HepG2 (cell line): ENCODE measurements around the gene HECTD4. TPM values are rescaled to one million over a fixed set of nuclear protein-coding genes. Genes with fewer than 3 reads are reported as not detected.

Source experiments
- ATAD3A ChIP-seq: sonication (generic); formaldehyde crosslinking; IDR thresholded peaks from 2 replicates; pipeline ENCODE4 v1.4.0; 2020; ENCODE audit warnings: missing genetic modification reagents
- HMG20A ChIP-seq: IDR thresholded peaks from 2 replicates; pipeline ENCODE4 v1.6.1; 2016; ENCODE audit warnings: borderline replicate concordance
- HNRNPH1 ChIP-seq: fragments of 200-400 bp; formaldehyde crosslinking; optimal IDR thresholded peaks from 2 replicates; pipeline ENCODE3; 2017; ENCODE audit warnings: mild to moderate bottlenecking, low read depth, low read length
- ISL2 ChIP-seq: sonication (generic); formaldehyde crosslinking; IDR thresholded peaks from 2 replicates; pipeline ENCODE4 v1.5.0; 2020; ENCODE audit warnings: missing genetic modification reagents
- KDM3A ChIP-seq: IDR thresholded peaks from 2 replicates; pipeline ENCODE4 v1.6.1; 2018; ENCODE audit warnings: low read depth, missing compliant biosample characterization
- NCOA1 ChIP-seq: sonication (generic); formaldehyde crosslinking; IDR thresholded peaks from 2 replicates; pipeline ENCODE4 v1.9.0; 2021; ENCODE audit warnings: missing genetic modification reagents
- NPAS2 ChIP-seq: sonication (generic); formaldehyde crosslinking; IDR thresholded peaks from 2 replicates; pipeline ENCODE4 v1.8.0; 2022; ENCODE audit warnings: mild to moderate bottlenecking, missing genetic modification reagents, borderline replicate concordance
- NR2C2 ChIP-seq: sonication (generic); formaldehyde crosslinking; IDR thresholded peaks from 2 replicates; pipeline ENCODE4 v1.4.0; 2020; ENCODE audit warnings: missing genetic modification reagents, mild to moderate bottlenecking, moderate library complexity, borderline replicate concordance
- PCBP2 ChIP-seq: fragments of 200-400 bp; formaldehyde crosslinking; optimal IDR thresholded peaks from 2 replicates; pipeline ENCODE3; 2018; ENCODE audit warnings: low read length, low read depth; ENCODE audit not compliant: poor library complexity, severe bottlenecking
- RARA ChIP-seq: IDR thresholded peaks from 2 replicates; pipeline ENCODE4 v1.6.1; 2016; ENCODE audit warnings: missing genetic modification reagents, missing compliant biosample characterization
- RBAK ChIP-seq: sonication (generic); formaldehyde crosslinking; IDR thresholded peaks from 2 replicates; pipeline ENCODE4 v1.5.1; 2020; ENCODE audit warnings: mild to moderate bottlenecking, missing genetic modification reagents
- SIN3A ChIP-seq: IDR thresholded peaks from 2 replicates; pipeline ENCODE4 v1.6.1; 2011; ENCODE audit warnings: low read depth, mild to moderate bottlenecking, control low read depth, low read length, borderline replicate concordance
- SMYD3 ChIP-seq: sonication (generic); formaldehyde crosslinking; IDR thresholded peaks from 2 replicates; pipeline ENCODE4 v1.8.1; 2023; ENCODE audit warnings: mild to moderate bottlenecking, missing genetic modification reagents
- TOPORS ChIP-seq: sonication (generic); formaldehyde crosslinking; IDR thresholded peaks from 2 replicates; pipeline ENCODE4 v1.8.0; 2023; ENCODE audit warnings: mild to moderate bottlenecking, missing genetic modification reagents
- ZNF333 ChIP-seq: sonication (generic); formaldehyde crosslinking; IDR thresholded peaks from 2 replicates; pipeline ENCODE4 v1.4.0; 2020; ENCODE audit warnings: mild to moderate bottlenecking, missing genetic modification reagents, borderline replicate concordance
- ZNF362 ChIP-seq: sonication (generic); formaldehyde crosslinking; IDR thresholded peaks from 2 replicates; pipeline ENCODE4 v1.4.0; 2020; ENCODE audit warnings: missing genetic modification reagents, mild to moderate bottlenecking, borderline replicate concordance
- ZNF549 ChIP-seq: sonication (generic); formaldehyde crosslinking; IDR thresholded peaks from 2 replicates; pipeline ENCODE4 v1.5.0; 2020; ENCODE audit warnings: missing genetic modification reagents
- ZNF564 ChIP-seq: sonication (generic); formaldehyde crosslinking; IDR thresholded peaks from 2 replicates; pipeline ENCODE4 v1.8.1; 2023; ENCODE audit warnings: mild to moderate bottlenecking, missing genetic modification reagents
- ZNF674 ChIP-seq: sonication (generic); formaldehyde crosslinking; IDR thresholded peaks from 2 replicates; pipeline ENCODE4 v1.5.0; 2020; ENCODE audit warnings: low read depth, mild to moderate bottlenecking, missing genetic modification reagents
- ZNF720 ChIP-seq: sonication (generic); formaldehyde crosslinking; IDR thresholded peaks from 2 replicates; pipeline ENCODE4 v1.4.0; 2020; ENCODE audit warnings: missing genetic modification reagents
- ZNF790 ChIP-seq: sonication (generic); formaldehyde crosslinking; IDR thresholded peaks from 2 replicates; pipeline ENCODE4 v1.8.0; 2022; ENCODE audit warnings: missing genetic modification reagents, mild to moderate bottlenecking, borderline replicate concordance
- polyA plus RNA-seq, 8 experiments: library from polyadenylated mRNA; depleted of rRNA in 3 of 8; stranded (reverse) in 7 of 8; unstranded in 1 of 8; fragments of >200 nt; fragmentation: Illumina TruSeq in 4 of 8; extraction: Trizol in 4 of 8; gene quantifications; 2 replicates each; pipeline versions ENCODE4 v1.2.1 to v1.2.3, GENCODE V29; 2011 to 2016; ENCODE audit warnings: low read depth in 4 of 8, missing spikeins in 1 of 8, mixed read lengths in 1 of 8; ENCODE audit not compliant: insufficient read depth in 1 of 8
- total RNA-seq, 5 experiments: library from RNA; depleted of rRNA; stranded (reverse); fragments of >200 nt; fragmentation: Illumina TruSeq; extraction: Trizol; gene quantifications; 2 replicates each; pipeline ENCODE4 v1.2.3, GENCODE V29; 2016; ENCODE audit warnings: low read depth in 1 of 5
- TF ChIP-seq, protein P1 (sequence below): sonication (generic); formaldehyde crosslinking; IDR thresholded peaks from 2 replicates; pipeline ENCODE4 v1.5.1; 2020; ENCODE audit warnings: missing genetic modification reagents, mild to moderate bottlenecking, borderline replicate concordance
- TF ChIP-seq, protein P2 (sequence below): sonication (generic); formaldehyde crosslinking; IDR thresholded peaks from 2 replicates; pipeline ENCODE4 v1.5.0; 2020; ENCODE audit warnings: mild to moderate bottlenecking, missing genetic modification reagents, moderate library complexity
- TF ChIP-seq, protein P3 (sequence below): sonication (generic); formaldehyde crosslinking; IDR thresholded peaks from 2 replicates; pipeline ENCODE4 v1.4.0; 2020; ENCODE audit warnings: missing genetic modification reagents

Gene HECTD4
- total and polyA plus RNA-seq, 2 of the 13 experiments (the other 11 are each of a cell fraction or from before 2014, with no cell fraction given), result 9.0 to 11.4 TPM

- TF ChIP-seq ZNF720 (CRISPR knock-in tag) (no peak), ATAD3A (no peak), ZNF333 (CRISPR knock-in tag) (no peak), PCBP2 (no peak), ZNF564 (peak; percentile 68; the same call in 1 of the 2 replicates), ISL2 (CRISPR knock-in tag) (peak; percentile 65), KDM3A (CRISPR knock-in tag) (no peak), HNRNPH1 (peak; percentile 26), ZNF362 (peak; percentile 54; the same call in 1 of the 2 replicates), HMG20A (CRISPR knock-in tag) (0 out of 2 replicates have a peak, but pooled peaks have one; percentile 10), ZNF549 (CRISPR knock-in tag) (no peak), SIN3A (no peak), TOPORS (peak; percentile 57; the same call in 1 of the 2 replicates), NPAS2 (CRISPR knock-in tag) (no peak), NCOA1 (CRISPR knock-in tag) (no peak), RARA (CRISPR knock-in tag) (no peak), ZNF674 (CRISPR knock-in tag) (0 out of 2 replicates have a peak, but pooled peaks have one; percentile 31), RBAK (no peak), ZNF790 (CRISPR knock-in tag) (no peak), SMYD3 (CRISPR knock-in tag) (no peak), NR2C2 (peak; percentile 56; the same call in 1 of the 2 replicates)
- TF ChIP-seq, protein P1, sequence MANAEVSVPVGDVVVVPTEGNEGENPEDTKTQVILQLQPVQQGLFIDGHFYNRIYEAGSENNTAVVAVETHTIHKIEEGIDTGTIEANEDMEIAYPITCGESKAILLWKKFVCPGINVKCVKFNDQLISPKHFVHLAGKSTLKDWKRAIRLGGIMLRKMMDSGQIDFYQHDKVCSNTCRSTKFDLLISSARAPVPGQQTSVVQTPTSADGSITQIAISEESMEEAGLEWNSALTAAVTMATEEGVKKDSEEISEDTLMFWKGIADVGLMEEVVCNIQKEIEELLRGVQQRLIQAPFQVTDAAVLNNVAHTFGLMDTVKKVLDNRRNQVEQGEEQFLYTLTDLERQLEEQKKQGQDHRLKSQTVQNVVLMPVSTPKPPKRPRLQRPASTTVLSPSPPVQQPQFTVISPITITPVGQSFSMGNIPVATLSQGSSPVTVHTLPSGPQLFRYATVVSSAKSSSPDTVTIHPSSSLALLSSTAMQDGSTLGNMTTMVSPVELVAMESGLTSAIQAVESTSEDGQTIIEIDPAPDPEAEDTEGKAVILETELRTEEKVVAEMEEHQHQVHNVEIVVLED, result peak; percentile 65
- TF ChIP-seq, protein P2, sequence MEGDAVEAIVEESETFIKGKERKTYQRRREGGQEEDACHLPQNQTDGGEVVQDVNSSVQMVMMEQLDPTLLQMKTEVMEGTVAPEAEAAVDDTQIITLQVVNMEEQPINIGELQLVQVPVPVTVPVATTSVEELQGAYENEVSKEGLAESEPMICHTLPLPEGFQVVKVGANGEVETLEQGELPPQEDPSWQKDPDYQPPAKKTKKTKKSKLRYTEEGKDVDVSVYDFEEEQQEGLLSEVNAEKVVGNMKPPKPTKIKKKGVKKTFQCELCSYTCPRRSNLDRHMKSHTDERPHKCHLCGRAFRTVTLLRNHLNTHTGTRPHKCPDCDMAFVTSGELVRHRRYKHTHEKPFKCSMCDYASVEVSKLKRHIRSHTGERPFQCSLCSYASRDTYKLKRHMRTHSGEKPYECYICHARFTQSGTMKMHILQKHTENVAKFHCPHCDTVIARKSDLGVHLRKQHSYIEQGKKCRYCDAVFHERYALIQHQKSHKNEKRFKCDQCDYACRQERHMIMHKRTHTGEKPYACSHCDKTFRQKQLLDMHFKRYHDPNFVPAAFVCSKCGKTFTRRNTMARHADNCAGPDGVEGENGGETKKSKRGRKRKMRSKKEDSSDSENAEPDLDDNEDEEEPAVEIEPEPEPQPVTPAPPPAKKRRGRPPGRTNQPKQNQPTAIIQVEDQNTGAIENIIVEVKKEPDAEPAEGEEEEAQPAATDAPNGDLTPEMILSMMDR (CRISPR knock-in tag), result no peak
- TF ChIP-seq, protein P3, sequence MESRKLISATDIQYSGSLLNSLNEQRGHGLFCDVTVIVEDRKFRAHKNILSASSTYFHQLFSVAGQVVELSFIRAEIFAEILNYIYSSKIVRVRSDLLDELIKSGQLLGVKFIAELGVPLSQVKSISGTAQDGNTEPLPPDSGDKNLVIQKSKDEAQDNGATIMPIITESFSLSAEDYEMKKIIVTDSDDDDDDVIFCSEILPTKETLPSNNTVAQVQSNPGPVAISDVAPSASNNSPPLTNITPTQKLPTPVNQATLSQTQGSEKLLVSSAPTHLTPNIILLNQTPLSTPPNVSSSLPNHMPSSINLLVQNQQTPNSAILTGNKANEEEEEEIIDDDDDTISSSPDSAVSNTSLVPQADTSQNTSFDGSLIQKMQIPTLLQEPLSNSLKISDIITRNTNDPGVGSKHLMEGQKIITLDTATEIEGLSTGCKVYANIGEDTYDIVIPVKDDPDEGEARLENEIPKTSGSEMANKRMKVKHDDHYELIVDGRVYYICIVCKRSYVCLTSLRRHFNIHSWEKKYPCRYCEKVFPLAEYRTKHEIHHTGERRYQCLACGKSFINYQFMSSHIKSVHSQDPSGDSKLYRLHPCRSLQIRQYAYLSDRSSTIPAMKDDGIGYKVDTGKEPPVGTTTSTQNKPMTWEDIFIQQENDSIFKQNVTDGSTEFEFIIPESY, result peak; percentile 25; the same call in 1 of the 2 replicates
Measured at GRCh38 chr12:112409064-112409905, 27.1 kb upstream of the HECTD4 start, which contains the start of gene RPL6 (continued).
